ENCODE measurements around the gene UBE2Q1. TPM values are rescaled to one million over a fixed set of nuclear protein-coding genes. Genes with fewer than 3 reads are reported as not detected.

UBE2Q1 gene
- total and polyA plus RNA-seq, 3 donors from 2014 or later, result 63.5 to 128 (median 65.2) TPM

- WGBS, 2 donors, result 71 to 77% methylated on average over 7 of the region's 7 CpGs
- no peak for TF ChIP-seq POLR2A (IDR thresholded peaks at IDR 0.05)
- TF ChIP-seq CTCF (IDR thresholded peaks at IDR 0.05), result no peak
These were observed 44.4 kb downstream of the UBE2Q1 start for GRCh38 chr1:154514066-154514553.

GRCh38 chr1:154512760-154513159, 45.7 kb downstream of the UBE2Q1 start:
- no peak overlapping the region for H3K4me3 ChIP-seq
- no peaks in the 10 kb centered on the region for H3K27me3 ChIP-seq
- H3K4me1 ChIP-seq, result no peaks in the 10 kb centered on the region
- DNase-seq, result no peak
- intact Hi-C loops (cut with DNase I; ENCODE audit: low total_unique reads), result no loop called here
- WGBS, 2 donors, result 76 to 77% methylated on average over 3 of the region's 3 CpGs
- no peak overlapping the region for H3K27ac ChIP-seq
- no peaks in the 10 kb centered on the region for H3K36me3 ChIP-seq (ENCODE audit: low read depth, missing control alignments)
- no peaks in the 10 kb centered on the region for H3K9me3 ChIP-seq
- no peak for TF ChIP-seq POLR2A (IDR thresholded peaks at IDR 0.05)
- TF ChIP-seq CTCF (IDR thresholded peaks at IDR 0.05), result no peak

More at GRCh38 chr1:154514066-154514553, 44.4 kb downstream of the UBE2Q1 start:
- Histone ChIP-seq H3K4me3 (no peak overlapping the region), H3K9me3 (no peaks in the 10 kb centered on the region), H3K4me1 (no peaks in the 10 kb centered on the region), H3K27me3 (no peaks in the 10 kb centered on the region), H3K36me3 (ENCODE audit: low read depth, missing control alignments) (no peaks in the 10 kb centered on the region), H3K27ac (peak overlapping the region in 1 of 2 donors; percentile 33)
- intact Hi-C loops (cut with DNase I; ENCODE audit: low total_unique reads), result no loop called here
- DNase-seq, result peak; percentile 69

GRCh38 chr1:154503898-154504297, 54.6 kb downstream of the UBE2Q1 start:
- no peak overlapping the region for H3K27ac ChIP-seq
- no peak overlapping the region for H3K4me3 ChIP-seq
- DNase-seq, result no peak
- intact Hi-C loops (cut with DNase I; ENCODE audit: low total_unique reads), result no loop called here
- no peaks in the 10 kb centered on the region for H3K4me1 ChIP-seq
- no peaks in the 10 kb centered on the region for H3K27me3 ChIP-seq
- H3K9me3 ChIP-seq, result no peaks in the 10 kb centered on the region
- TF ChIP-seq POLR2A (IDR thresholded peaks at IDR 0.05) (no peak), CTCF (IDR thresholded peaks at IDR 0.05) (no peak)
- H3K36me3 ChIP-seq (ENCODE audit: low read depth, missing control alignments), result no peaks in the 10 kb centered on the region
- WGBS, 2 donors, result 71 to 74% methylated on average over 5 of the region's 5 CpGs

GRCh38 chr1:154502744-154503115, 55.7 kb downstream of the UBE2Q1 start:
- peak overlapping the region; percentile 89 to 91 for H3K27ac ChIP-seq
- intact Hi-C loops (cut with DNase I; ENCODE audit: low total_unique reads), result no loop called here
- H3K27me3 ChIP-seq, result no peaks in the 10 kb centered on the region
- H3K4me3 ChIP-seq, result peak overlapping the region; percentile 65 to 72
- TF ChIP-seq POLR2A (IDR thresholded peaks at IDR 0.05), result no peak
- H3K4me1 ChIP-seq, result no peaks in the 10 kb centered on the region
- peak; percentile 74 for DNase-seq
- WGBS, 2 donors, result 8 to 24% methylated on average over 20 to 35 of the region's 43 CpGs
- H3K9me3 ChIP-seq, result no peaks in the 10 kb centered on the region
- no peaks in the 10 kb centered on the region for H3K36me3 ChIP-seq (ENCODE audit: low read depth, missing control alignments)

GRCh38 chr1:154502066-154502743, 56.3 kb downstream of the UBE2Q1 start, which contains the start of the genes SHE and TDRD10:
SHE (minus strand) TSS chr1:154502412; CDS start chr1:154502026, 386 bp downstream.
TDRD10 (plus strand) TSS chr1:154502219; CDS start chr1:154506904, 4,685 bp downstream.
- H3K27me3 ChIP-seq, result no peaks in the 10 kb centered on the region
- WGBS, 2 donors, result 0 to 1% methylated on average over 1 to 77 of the region's 90 CpGs

More at GRCh38 chr1:154502066-154502743, 56.3 kb downstream of the UBE2Q1 start, which contains the start of the genes SHE and TDRD10:
- Histone ChIP-seq H3K4me3 (peak within 1 kb of the TSS; percentile 65 to 72), H3K9me3 (no peaks in the 10 kb centered on the region), H3K36me3 (ENCODE audit: low read depth, missing control alignments) (no peaks in the 10 kb centered on the region), H3K4me1 (peaks cover under 1% of the 10 kb centered on the region), H3K27ac (peak within 1 kb of the TSS; percentile 89 to 91)
- intact Hi-C loops (cut with DNase I; ENCODE audit: low total_unique reads), result no loop called here
- DNase-seq, result peak; percentile 71
- TF ChIP-seq POLR2A (IDR thresholded peaks at IDR 0.05) (no peak), CTCF (IDR thresholded peaks at IDR 0.05) (no peak)

All from testis (tissue), 3 donors.